ENCODE measurements around the gene FRMD5.

The FRMD5 gene

GRCh38 chr15:44081026-44082013, 113.8 kb downstream of the FRMD5 start:
- DNase-seq (no peak), ATAC-seq (ENCODE audit: insufficient read depth, low read depth) (no peak)
- Histone ChIP-seq H2AFZ (ENCODE audit: low read depth, low read length) (no peak overlapping the region), H3K4me3 (ENCODE audit: low read depth in 1 of 2, low read length in 2 of 2) (no peak overlapping the region), H3K4me1 (ENCODE audit: insufficient read depth, low read length) (no peaks in the 10 kb centered on the region), H3K4me2 (ENCODE audit: insufficient read depth, low read length) (no peak overlapping the region), H3K27ac (ENCODE audit: low read length) (no peak overlapping the region), H3K27me3 (ENCODE audit: insufficient read depth, low read length, poor library complexity) (peaks cover 14% of the 10 kb centered on the region), H3K9ac (ENCODE audit: low read depth, low read length) (no peak overlapping the region), H4K20me1 (ENCODE audit: insufficient read depth, low read length) (no peaks in the 10 kb centered on the region), H3K79me2 (ENCODE audit: insufficient read depth, low read length) (no peaks in the 10 kb centered on the region), H3K36me3 (ENCODE audit: insufficient read depth, low read length) (no peaks in the 10 kb centered on the region), H3K9me3 (ENCODE audit: insufficient read depth, low read length, severe bottlenecking) (no peaks in the 10 kb centered on the region)
- TF ChIP-seq CTCF (IDR thresholded peaks at IDR 0.05; ENCODE audit: borderline replicate concordance, extremely low read depth, low read length, poor library complexity, severe bottlenecking) (no peak), EZH2 (IDR thresholded peaks at IDR 0.05; ENCODE audit: borderline replicate concordance, low read depth, low read length, severe bottlenecking) (no peak)

- H3K36me3 ChIP-seq (ENCODE audit: insufficient read depth, low read length), result no peaks in the 10 kb centered on the region
- no peaks in the 10 kb centered on the region for H3K9me3 ChIP-seq (ENCODE audit: insufficient read depth, low read length, severe bottlenecking)
- TF ChIP-seq CTCF (IDR thresholded peaks at IDR 0.05; ENCODE audit: borderline replicate concordance, extremely low read depth, low read length, poor library complexity, severe bottlenecking), result no peak
- TF ChIP-seq EZH2 (IDR thresholded peaks at IDR 0.05; ENCODE audit: borderline replicate concordance, low read depth, low read length, severe bottlenecking), result no peak
- no peaks in the 10 kb centered on the region for H3K79me2 ChIP-seq (ENCODE audit: insufficient read depth, low read length)
- no peaks in the 10 kb centered on the region for H4K20me1 ChIP-seq (ENCODE audit: insufficient read depth, low read length)
- H3K27ac ChIP-seq (ENCODE audit: low read length), result no peak overlapping the region
- H3K27me3 ChIP-seq (ENCODE audit: insufficient read depth, low read length, poor library complexity), result peaks cover 4% of the 10 kb centered on the region
- H3K4me1 ChIP-seq (ENCODE audit: insufficient read depth, low read length), result no peaks in the 10 kb centered on the region
- ATAC-seq (ENCODE audit: insufficient read depth, low read depth) (no peak), DNase-seq (no peak)
- H2AFZ ChIP-seq (ENCODE audit: low read depth, low read length), result no peak overlapping the region
- H3K9ac ChIP-seq (ENCODE audit: low read depth, low read length), result no peak overlapping the region
- no peak overlapping the region for H3K4me2 ChIP-seq (ENCODE audit: insufficient read depth, low read length)
- H3K4me3 ChIP-seq (ENCODE audit: low read depth in 1 of 2, low read length in 2 of 2), result no peak overlapping the region
These were observed 119.5 kb downstream of the FRMD5 start for GRCh38 chr15:44075535-44075934.

- Histone ChIP-seq H3K4me2 (ENCODE audit: insufficient read depth, low read length) (no peak overlapping the region), H3K79me2 (ENCODE audit: insufficient read depth, low read length) (no peaks in the 10 kb centered on the region), H3K9ac (ENCODE audit: low read depth, low read length) (no peak overlapping the region), H3K9me3 (ENCODE audit: insufficient read depth, low read length, severe bottlenecking) (no peaks in the 10 kb centered on the region), H2AFZ (ENCODE audit: low read depth, low read length) (no peak overlapping the region), H3K4me3 (ENCODE audit: low read depth in 1 of 2, low read length in 2 of 2) (no peak overlapping the region), H3K27me3 (ENCODE audit: insufficient read depth, low read length, poor library complexity) (peaks cover 3% of the 10 kb centered on the region), H4K20me1 (ENCODE audit: insufficient read depth, low read length) (no peaks in the 10 kb centered on the region), H3K27ac (ENCODE audit: low read length) (no peak overlapping the region), H3K4me1 (ENCODE audit: insufficient read depth, low read length) (no peaks in the 10 kb centered on the region), H3K36me3 (ENCODE audit: insufficient read depth, low read length) (no peaks in the 10 kb centered on the region)
- DNase-seq (no peak), ATAC-seq (ENCODE audit: insufficient read depth, low read depth) (no peak)
- TF ChIP-seq EZH2 (IDR thresholded peaks at IDR 0.05; ENCODE audit: borderline replicate concordance, low read depth, low read length, severe bottlenecking) (no peak), CTCF (IDR thresholded peaks at IDR 0.05; ENCODE audit: borderline replicate concordance, extremely low read depth, low read length, poor library complexity, severe bottlenecking) (no peak)
These were observed 125.6 kb downstream of the FRMD5 start for GRCh38 chr15:44069489-44069888.
